NCI-H1048 (cell line): Measurements from ENCODE around the gene KCNK4.

Source experiments
- DNase-seq: peaks from one replicate; lab custom pipeline; 2025; lab: John Stamatoyannopoulos, UW

KCNK4 gene

DNA sequence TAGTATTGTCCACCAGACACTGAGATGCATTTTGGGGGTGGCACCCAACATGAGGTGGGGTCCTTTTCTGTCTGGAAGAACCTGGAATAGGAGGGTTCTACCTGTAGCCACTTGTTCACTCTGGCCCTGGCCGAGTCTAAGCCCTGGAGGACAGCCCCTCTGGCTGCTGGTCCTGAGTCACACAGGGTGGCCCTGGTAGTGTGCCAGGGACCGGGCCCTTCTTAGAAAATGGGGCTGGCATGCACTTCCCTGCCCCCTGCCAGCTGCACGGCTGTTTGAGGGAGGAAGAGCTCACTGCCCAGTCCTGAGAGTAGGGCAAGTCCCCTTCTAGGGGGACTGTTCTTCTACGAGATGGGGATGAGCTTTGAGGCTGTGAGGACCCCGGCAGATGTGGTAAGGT is 37.6 kb upstream of the KCNK4 start:
- no peak for DNase-seq

DNA sequence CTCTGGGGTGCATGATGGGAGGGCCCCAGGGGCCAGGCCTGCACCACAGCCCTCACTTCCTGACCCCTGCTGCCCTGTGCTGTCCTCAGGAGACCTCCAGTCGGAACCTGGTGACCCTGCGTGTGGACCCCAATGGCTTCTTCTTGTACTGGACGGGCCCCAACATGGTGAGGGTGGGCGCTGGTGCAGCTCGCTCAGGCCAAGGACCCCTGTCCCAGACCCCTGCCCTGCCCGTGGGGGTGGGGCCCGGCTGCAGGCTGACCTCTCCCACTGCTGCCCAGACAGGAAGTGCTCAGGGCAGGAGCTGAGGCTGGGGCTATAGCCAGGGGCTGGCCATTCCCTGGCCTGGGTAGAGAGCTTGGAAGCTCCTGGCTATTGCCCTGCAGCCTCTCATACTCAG is 36.8 kb upstream of the KCNK4 start:
- no peak for DNase-seq

DNA sequence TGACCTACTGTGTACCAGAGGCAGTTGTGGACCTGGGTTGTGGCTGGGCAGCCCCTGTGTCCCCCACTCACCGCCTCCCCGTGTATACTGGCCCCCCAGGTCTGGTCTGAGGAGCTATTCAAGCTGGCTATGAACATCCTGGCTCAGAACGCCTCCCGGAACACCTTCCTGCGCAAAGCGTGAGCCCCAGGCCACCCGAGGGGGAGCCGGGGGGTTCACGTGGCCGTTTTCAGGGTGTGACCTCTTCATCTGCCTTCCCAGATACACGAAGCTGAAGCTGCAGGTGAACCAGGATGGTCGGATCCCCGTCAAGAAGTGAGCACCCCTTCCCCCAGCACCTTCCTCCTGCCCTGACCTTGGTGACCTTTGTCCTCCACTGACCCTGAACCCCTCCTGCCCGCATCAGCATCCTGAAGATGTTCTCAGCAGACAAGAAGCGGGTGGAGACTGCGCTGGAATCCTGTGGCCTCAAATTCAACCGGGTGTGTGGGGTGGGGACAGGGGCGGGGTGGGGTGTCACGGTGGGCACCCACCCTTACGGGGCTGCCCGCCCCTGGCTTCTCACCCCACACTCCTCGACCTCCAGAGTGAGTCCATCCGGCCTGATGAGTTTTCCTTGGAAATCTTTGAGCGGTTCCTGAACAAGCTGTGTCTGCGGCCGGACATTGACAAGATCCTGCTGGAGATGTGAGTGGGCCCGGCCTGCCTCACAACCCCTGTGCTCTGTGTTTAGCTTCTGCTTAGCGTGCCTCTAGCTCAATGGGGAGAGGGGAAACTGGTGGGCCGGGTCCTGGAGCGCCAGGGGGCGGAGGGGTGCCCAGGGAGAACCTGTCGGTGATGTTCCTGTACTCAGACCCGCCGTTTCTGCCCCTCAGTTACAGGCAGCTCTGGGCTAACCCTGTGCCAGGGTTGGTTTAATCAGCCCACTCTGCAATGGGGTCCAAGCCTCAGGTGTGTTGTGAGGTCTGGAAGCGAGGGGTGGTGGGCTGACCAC is 35.7 kb upstream of the KCNK4 start:
- no peak for DNase-seq

DNA sequence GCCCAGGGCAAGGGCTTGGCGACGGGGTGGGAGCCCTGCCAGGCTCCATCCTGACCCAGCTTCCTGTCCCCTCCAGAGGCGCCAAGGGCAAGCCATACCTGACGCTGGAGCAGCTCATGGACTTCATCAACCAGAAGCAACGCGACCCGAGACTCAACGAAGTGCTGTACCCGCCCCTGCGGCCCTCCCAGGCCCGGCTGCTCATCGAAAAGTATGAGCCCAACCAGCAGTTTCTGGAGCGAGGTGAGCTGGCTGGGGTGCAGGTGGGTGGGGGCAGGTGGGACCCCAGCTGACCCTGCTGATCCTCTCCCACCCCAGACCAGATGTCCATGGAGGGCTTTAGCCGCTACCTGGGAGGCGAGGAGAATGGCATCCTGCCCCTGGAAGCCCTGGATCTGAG is 34.8 kb upstream of the KCNK4 start:
- no peak for DNase-seq

DNA sequence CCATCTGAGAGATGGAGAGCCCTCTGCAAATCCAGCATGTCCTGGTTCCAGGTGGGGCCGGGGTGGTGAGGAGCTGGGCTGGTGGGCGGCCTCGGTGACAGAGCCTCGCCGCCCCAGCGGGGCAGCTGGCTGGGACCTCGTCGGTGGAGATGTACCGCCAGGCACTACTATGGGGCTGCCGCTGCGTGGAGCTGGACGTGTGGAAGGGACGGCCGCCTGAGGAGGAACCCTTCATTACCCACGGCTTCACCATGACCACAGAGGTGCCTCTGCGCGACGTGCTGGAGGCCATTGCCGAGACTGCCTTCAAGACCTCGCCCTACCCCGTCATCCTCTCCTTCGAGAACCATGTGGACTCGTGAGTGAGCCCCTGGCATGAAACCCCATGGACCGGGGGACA is 32.7 kb upstream of the KCNK4 start:
- no peak for DNase-seq

DNA sequence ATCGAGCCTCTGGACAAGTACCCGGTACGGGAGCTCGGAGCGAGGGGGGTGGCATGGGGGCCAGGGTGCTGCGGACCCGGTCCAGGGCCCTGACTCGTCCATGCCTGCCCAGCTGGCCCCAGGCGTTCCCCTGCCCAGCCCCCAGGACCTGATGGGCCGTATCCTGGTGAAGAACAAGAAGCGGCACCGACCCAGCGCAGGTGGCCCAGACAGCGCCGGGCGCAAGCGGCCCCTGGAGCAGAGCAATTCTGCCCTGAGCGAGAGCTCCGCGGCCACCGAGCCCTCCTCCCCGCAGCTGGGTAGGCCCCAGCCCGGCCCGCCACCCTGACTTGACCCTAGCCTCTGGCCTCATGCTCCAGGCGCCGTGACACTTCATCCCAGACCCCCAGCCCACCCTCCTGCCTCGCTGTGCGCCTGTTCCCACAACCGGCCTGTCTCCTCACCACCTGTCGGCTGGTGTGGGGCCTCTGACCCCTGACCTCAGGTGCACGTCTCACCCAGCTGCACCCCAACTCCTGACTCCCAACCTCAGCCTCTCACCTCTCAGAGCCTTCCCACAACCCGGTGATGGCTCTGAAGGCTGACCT is 32.1 kb upstream of the KCNK4 start:
- DNase-seq = no peak

DNA sequence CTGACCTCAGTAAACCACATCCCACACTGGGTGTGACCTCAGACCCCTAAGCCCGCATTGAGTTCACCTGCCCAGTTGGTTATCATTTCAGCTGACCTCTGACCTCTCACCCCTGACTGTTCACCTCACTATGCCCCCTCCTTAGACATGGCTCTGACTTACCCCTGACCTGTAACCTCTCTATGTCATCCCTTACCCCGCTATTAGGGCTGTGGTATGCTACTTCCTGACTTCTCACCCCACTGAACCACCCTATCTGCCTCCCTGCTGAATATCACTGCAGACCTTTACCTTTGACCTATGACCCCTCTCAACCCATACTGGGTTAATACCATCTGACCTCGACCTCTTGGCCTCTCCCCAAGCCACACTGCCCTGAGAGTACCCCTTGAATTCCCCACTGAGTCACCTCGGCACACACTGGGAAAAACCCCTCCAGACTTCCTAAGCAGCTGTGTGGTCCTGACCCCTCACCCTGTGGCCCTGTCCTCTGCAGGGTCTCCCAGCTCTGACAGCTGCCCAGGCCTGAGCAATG is 31.5 kb upstream of the KCNK4 start:
- DNase-seq = no peak

DNA sequence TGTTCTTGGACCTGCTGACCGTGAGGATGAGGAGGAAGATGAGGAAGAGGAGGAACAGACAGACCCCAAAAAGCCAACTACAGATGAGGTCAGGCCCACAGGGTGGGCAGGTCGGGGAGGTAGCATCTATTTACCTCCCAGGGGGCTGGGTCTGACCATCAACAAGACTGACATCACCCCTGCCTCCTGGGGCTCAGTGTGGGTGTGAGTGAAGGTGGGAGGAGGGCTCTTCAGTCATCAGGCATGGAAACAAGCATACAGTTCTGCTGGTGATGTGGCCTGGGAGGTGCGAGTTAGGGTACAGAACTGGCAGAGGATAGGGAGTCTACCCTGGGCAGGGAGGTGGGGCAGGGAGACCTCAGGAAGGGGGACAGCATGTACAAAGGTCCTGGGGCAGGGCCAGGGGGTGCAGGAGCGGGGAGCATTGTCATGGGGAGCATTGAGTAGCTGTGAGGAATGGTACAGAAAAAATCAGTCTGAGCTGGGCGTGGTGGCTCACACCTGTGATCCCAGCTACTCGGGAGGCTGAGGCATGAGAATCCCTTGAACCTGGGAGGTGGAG is 30.9 kb upstream of the KCNK4 start:
- no peak for DNase-seq

DNA sequence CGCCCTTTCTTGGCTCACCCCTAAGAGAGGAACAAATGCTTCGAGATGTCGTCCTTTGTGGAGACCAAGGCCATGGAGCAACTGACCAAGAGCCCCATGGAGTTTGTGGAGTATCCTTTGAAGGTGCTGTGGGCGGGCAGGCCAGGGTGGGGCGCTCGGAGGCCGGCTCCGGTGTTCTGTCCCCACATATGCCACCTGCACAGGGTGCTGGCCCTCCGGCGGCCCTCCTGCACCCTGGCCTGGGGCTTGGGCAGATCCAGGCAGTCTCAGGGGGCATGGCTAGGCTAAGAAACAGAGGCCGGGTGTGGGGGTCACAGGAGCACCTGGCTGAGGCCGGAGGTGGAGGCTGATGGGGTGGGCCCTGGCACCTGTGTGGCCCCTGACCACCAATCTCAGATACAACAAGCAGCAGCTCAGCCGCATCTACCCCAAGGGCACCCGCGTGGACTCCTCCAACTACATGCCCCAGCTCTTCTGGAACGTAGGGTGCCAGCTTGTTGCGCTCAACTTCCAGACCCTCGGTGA is 29.5 kb upstream of the KCNK4 start:
- no peak for DNase-seq

DNA sequence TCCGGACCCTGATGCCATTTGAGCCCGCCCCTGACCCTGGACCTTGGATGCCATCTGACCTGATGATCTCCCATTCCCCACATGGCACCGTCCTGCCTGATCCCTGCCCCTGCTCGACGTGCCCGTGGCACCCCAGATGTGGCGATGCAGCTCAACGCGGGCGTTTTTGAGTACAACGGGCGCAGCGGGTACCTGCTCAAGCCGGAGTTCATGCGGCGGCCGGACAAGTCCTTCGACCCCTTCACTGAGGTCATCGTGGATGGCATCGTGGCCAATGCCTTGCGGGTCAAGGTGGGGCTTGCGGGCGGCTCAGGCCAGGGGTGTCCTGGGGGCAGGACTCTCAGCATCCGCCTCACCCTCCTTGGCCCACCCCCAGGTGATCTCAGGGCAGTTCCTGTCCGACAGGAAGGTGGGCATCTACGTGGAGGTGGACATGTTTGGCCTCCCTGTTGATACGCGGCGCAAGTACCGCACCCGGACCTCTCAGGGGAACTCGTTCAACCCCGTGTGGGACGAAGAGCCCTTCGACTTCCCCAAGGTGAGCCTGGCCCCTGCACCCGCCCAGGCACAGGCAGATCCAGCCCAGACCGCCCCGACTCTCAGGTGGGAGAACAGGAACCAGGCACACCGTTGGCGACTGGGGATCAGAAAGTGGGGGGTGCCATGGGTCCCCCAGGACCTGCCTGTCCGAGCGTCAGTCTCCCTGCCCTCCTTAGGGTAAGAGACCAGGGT is 28.7 kb upstream of the KCNK4 start:
- no peak for DNase-seq

DNA sequence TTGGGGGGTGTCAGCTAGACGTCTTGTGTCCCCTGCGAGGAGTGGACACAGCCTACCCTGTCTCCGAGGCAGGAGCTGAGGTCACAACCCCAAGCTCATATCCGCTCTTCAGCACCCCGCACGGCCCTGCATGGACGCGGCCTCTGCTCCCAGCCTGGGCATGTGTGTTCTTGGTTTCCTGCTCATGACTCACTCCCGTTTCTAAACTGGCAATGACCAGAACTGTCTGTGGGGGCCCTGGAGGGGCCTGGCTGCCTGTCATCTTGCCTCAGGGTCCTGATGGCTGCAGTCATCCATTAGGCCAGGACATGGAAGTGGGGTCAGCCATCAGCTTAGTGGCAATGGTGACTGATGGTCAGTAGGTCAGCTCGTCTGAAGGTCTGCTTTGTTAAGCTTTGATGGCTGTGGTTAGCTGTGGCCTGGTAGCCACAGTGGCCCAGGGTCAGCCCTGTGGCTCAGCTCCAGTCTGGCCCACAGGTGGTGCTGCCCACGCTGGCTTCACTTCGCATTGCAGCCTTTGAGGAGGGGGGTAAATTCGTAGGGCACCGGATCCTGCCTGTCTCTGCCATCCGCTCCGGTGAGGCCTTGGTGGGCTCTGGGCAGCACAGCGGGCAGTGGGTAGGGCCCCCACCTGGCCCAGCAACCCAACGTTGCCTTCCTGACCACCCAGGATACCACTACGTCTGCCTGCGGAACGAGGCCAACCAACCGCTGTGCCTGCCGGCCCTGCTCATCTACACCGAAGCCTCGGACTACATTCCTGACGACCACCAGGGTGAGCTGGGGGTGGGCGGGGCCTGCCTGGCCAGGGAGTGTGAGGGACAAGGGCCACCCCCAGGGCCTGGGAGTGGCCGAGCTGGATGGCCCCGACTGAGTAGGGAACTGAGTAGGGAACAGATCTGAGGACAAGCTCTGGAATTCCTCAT is 27.8 kb upstream of the KCNK4 start:
- DNase-seq = no peak

DNA sequence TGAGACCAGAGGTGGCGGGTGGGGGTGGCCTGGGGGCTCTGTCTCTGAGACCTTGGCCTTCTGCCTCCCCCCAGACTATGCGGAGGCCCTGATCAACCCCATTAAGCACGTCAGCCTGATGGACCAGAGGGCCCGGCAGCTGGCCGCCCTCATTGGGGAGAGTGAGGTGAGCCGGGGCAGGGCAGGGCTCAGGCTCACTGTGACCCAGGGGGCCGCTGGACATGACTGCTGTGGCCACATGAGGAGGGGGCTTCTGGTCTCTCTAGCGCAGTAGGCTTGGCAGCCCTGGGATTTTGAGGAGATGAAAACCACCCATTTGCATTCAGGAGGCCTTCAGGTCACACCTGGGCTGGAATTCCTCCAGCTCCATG is 27.2 kb upstream of the KCNK4 start:
- no peak for DNase-seq

DNA sequence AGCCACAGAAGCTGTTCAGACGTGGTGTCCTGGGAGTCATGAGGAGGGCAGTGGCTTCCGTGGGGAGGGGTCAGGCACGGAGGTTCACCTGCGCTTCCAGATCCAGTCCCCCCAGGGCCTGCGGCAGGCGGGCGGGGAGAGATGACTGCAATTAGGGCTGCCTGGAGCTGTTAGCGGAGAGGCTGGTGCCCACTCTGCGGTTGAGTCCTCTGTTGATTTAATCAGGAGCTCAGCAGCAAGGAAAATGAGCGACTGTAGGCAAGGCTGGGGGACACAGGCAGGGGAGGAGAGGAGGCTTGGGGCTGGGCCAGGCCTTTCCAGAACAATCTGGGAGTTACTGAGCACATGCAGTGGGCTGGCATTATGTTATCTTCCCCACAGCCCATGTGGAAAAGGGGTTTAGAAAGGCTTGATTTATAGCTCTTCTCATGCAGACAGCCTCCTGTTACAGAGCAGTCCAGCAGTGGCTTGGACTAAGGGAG is 26.7 kb upstream of the KCNK4 start:
- no peak for DNase-seq

DNA sequence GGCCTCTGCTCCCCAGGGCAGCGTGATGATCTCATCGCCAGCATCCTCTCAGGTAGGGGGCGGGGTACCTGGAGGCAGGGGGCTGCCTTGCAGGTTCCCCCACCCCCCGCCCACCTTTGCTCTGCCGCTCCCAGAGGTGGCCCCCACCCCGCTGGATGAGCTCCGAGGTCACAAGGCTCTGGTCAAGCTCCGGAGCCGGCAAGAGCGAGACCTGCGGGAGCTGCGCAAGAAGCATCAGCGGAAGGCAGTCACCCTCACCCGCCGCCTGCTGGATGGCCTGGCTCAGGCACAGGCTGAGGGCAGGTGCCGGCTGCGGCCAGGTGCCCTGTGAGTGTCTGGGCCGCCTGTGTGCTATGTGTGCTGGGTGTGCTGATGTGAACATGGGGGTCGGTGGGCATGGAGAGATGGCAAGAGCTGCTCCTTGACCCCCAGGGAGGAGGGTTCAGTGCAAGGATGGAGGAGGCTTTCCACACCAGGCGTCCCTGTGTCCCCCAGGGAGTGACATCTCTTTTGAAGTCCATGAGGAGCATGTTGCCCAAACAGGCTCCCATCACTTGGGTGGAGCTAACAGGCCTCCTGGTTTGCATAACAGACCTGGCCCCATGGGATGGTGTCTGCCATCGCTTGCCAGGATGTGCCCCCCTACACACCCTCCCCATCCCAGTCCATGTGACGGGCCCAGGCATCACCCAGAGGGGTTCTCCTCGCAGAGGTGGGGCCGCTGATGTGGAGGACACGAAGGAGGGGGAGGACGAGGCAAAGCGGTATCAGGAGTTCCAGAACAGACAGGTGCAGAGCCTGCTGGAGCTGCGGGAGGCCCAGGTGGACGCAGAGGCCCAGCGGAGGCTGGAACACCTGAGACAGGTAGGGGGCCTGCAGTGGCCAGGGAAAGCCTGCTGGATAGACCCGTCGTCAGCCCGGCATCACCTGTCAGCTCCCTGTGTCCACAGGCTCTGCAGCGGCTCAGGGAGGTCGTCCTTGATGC is 25.6 kb upstream of the KCNK4 start:
- DNase-seq = no peak

DNA sequence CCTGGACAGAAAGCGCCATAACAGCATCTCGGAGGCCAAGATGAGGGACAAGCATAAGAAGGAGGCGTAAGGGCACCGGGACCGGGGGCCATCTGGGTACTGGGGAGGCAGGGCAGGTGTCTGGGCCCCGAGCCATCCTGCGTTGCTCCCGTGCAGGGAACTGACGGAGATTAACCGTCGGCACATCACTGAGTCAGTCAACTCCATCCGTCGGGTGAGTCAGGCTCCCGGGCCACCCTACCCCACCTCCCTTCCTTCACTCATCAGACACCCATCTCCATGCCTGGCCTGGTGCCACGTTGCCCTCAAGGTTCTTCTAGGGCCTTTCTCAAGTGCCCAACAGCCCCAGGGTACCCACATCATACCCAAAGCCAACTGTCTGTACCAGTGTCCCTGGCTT is 24.8 kb upstream of the KCNK4 start:
- no peak for DNase-seq

DNA sequence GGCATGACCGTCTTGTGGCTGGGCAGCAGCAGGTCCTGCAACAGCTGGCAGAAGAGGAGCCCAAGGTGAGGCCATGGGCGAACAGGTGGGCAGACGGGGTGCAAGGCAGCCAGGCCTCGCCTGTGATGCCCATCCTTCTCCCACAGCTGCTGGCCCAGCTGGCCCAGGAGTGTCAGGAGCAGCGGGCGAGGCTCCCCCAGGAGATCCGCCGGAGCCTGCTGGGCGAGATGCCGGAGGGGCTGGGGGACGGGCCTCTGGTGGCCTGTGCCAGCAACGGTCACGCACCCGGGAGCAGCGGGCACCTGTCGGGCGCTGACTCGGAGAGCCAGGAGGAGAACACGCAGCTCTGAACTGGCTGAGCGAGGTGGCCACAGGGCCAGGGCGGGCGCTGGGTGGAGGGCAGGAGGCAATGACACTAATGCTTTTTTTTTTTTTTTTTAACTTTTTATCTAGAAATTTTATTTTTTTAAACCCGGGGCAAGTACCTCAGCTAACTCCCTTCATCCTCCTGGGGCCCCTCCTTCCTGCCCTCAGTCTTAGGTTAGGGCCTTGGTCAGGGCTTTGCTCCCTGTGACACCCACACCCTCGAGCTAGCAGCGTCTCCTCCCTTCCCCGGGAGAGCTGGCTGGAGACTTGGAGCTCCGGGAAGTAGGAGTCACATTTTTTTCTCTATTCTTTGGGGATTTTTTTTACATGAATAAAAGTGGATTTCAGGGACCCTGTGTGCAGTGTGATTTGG is 23.7 kb upstream of the KCNK4 start:
- no peak for DNase-seq

DNA sequence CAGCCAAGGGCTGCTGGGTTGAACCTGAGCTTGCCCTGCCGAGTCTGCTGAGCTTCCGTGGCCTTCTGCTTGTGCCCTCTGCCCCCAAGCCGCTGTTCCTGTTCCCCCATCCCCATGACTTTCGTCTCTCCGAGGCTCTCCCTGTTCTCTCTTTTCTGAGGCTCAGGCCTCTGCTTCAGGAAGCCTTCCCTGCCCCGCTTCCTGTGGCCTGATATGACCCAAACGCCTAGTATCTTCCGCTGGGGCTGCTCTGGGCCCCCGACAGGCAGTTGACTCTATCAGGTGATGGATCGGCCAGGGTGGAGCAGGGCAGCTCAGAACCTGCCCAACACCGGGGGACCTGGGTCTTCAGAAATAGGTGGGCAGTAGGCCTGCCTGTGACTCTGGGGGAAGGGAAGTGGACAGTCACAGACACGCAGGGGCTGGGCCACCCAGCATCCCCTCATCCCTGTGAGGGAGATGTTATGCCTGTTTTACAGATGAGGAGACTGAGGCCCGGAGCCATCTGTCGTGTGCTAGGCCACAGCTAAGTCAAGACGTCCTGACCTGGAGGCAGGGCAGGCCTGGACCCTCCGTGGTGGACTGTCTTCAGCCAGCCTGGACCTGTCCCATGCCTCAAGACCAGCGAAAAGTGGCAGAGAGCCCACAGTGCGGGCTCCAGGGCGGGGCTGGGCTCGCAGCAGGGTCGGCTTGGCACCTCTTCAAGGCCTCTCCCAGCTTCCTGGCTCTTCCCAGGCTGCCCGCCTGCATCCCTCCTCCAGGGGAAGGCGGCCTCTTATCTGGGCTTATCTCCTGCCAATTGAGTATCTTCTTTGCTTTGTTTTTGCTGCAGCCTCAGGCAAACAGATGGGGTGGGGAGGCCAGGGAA is 22.8 kb upstream of the KCNK4 start:
- no peak for DNase-seq
